Prostate gland (tissue), 2 donors: ENCODE results near the gene OR2G3.

Experiments used
- POLR2A ChIP-seq: fragments of 450-650 bp; IDR thresholded peaks from one replicate; pipeline ENCODE4 v1.6.1; 2016; ENCODE audit warnings: antibody characterized with exemption, mild to moderate bottlenecking
- TF ChIP-seq, protein P1 (sequence below), 4 experiments: fragments of 200-600 bp in 2 of 4; fragments of 450-650 bp in 2 of 4; sonication (generic) in 2 of 4; IDR thresholded peaks; 1 replicate in 3 of 4; 2 replicates in 1 of 4; pipeline ENCODE4 v1.5.1; 2016 to 2019; ENCODE audit warnings: antibody characterized with exemption in 4 of 4, mild to moderate bottlenecking in 2 of 4, moderate library complexity in 2 of 4

DNA sequence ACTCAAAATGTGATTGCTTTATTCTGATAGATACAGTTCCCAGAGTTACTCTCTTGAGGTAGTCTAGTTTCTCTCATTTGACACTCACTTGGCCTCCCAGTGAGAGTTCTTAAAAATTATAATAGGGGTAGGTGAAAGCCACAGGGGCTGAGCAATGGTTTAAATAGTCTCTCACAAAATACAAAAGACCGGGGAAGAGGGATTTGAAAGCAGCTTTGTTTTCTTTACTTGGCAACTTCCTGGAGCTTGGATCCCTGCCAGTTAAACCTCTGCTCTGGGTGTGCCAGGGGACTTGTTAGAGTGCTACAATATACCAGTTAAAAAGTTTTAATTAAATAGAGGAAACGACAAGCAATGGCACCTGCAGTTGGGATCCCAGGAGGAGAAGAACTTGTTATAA is 42.5 kb downstream of the OR2G3 start:
- TF ChIP-seq, protein P1, sequence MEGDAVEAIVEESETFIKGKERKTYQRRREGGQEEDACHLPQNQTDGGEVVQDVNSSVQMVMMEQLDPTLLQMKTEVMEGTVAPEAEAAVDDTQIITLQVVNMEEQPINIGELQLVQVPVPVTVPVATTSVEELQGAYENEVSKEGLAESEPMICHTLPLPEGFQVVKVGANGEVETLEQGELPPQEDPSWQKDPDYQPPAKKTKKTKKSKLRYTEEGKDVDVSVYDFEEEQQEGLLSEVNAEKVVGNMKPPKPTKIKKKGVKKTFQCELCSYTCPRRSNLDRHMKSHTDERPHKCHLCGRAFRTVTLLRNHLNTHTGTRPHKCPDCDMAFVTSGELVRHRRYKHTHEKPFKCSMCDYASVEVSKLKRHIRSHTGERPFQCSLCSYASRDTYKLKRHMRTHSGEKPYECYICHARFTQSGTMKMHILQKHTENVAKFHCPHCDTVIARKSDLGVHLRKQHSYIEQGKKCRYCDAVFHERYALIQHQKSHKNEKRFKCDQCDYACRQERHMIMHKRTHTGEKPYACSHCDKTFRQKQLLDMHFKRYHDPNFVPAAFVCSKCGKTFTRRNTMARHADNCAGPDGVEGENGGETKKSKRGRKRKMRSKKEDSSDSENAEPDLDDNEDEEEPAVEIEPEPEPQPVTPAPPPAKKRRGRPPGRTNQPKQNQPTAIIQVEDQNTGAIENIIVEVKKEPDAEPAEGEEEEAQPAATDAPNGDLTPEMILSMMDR (IDR thresholded peaks at IDR 0.05), result no peak
- no peak for TF ChIP-seq POLR2A
